Prostate gland (tissue), 2 donors: Measurements from ENCODE around the gene IL7R.

Experiments used
- POLR2A ChIP-seq: fragments of 450-650 bp; IDR thresholded peaks from one replicate; pipeline ENCODE4 v1.6.1; 2016; ENCODE audit warnings: antibody characterized with exemption, mild to moderate bottlenecking
- POLR2AphosphoS5 ChIP-seq: sonication (generic); formaldehyde crosslinking; IDR thresholded peaks from one replicate; pipeline ENCODE4 v1.6.1; 2017; ENCODE audit warnings: antibody characterized with exemption
- TF ChIP-seq, protein P1 (sequence below), 4 experiments: fragments of 200-600 bp in 2 of 4; fragments of 450-650 bp in 2 of 4; sonication (generic) in 2 of 4; IDR thresholded peaks; 1 replicate in 3 of 4; 2 replicates in 1 of 4; pipeline ENCODE4 v1.5.1; 2016 to 2019; ENCODE audit warnings: antibody characterized with exemption in 4 of 4, mild to moderate bottlenecking in 2 of 4, moderate library complexity in 2 of 4

DNA sequence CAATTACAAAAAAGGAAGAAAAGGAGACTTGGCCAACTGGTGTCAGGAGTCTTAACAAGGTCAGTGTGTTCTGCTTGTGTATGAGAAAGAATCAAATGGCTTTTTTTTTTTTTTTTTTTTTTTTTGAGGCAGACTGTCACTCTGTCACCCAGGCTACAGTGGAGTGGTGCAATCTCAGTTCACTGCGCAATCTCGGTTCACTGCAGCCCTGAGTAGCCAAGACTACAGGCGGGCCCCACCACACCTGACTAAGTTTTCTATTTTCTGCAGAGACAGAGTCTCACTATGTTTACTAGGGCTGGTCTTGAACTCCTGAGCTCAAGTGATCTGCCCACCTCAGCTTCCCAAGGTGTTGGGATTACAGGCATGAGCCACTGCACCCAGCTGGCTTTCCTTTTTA, 3.1 kb upstream of the IL7R start:
- TF ChIP-seq POLR2AphosphoS5 (no peak), POLR2A (no peak)
- TF ChIP-seq, protein P1, sequence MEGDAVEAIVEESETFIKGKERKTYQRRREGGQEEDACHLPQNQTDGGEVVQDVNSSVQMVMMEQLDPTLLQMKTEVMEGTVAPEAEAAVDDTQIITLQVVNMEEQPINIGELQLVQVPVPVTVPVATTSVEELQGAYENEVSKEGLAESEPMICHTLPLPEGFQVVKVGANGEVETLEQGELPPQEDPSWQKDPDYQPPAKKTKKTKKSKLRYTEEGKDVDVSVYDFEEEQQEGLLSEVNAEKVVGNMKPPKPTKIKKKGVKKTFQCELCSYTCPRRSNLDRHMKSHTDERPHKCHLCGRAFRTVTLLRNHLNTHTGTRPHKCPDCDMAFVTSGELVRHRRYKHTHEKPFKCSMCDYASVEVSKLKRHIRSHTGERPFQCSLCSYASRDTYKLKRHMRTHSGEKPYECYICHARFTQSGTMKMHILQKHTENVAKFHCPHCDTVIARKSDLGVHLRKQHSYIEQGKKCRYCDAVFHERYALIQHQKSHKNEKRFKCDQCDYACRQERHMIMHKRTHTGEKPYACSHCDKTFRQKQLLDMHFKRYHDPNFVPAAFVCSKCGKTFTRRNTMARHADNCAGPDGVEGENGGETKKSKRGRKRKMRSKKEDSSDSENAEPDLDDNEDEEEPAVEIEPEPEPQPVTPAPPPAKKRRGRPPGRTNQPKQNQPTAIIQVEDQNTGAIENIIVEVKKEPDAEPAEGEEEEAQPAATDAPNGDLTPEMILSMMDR (IDR thresholded peaks at IDR 0.05), result no peak
